LNCAP (cell line): ENCODE data around the gene SMAD3.

Experiments
- CTCF ChIP-seq: fragments of 450-650 bp; IDR thresholded peaks from 2 replicates; pipeline ENCODE4 v1.5.1; 2017; ENCODE audit warnings: mild to moderate bottlenecking

Gene SMAD3

GRCh38 chr15:67190326-67190725 lies 124.9 kb downstream of the SMAD3 start:
- TF ChIP-seq CTCF = no peak

GRCh38 chr15:67190813-67191212 lies 125.4 kb downstream of the SMAD3 start:
- TF ChIP-seq CTCF = no peak

- no peak for TF ChIP-seq CTCF
Measured at GRCh38 chr15:67192185-67192820, 126.9 kb downstream of the SMAD3 start.

GRCh38 chr15:67193223-67193990 lies 128.0 kb downstream of the SMAD3 start:
- TF ChIP-seq CTCF = no peak

GRCh38 chr15:67194171-67195114 lies 129.0 kb downstream of the SMAD3 start:
- TF ChIP-seq CTCF = no peak

- no peak for TF ChIP-seq CTCF
Measured at GRCh38 chr15:67195305-67195704, 129.9 kb downstream of the SMAD3 start.

- no peak for TF ChIP-seq CTCF
Measured at GRCh38 chr15:67196222-67196621, 130.8 kb downstream of the SMAD3 start.
